ENCODE results near the gene ANKRD31. TPM values are rescaled to one million over a fixed set of nuclear protein-coding genes. Genes with fewer than 3 reads are reported as not detected.

Gene ANKRD31
- polyA plus RNA-seq, 1 experiment, result 0.06 TPM

GRCh38 chr5:75245023-75245422 is 8.3 kb upstream of the ANKRD31 start:
- Histone ChIP-seq H3K27ac (ENCODE audit: low read depth, low read length) (no peak overlapping the region), H3K4me3 (ENCODE audit: low read depth, low read length) (no peak overlapping the region), H3K9me3 (ENCODE audit: control insufficient read depth, insufficient read depth, low read length) (no peaks in the 10 kb centered on the region), H3K27me3 (ENCODE audit: control insufficient read depth, insufficient read depth, low read length) (peaks cover 2% of the 10 kb centered on the region)
- CTCF ChIA-PET, result interaction anchor here (1.0 kb wide), 1 partner anchor 9 kb away, joined by 4 read pairs; no protein-coding TSS in a partner anchor
- no peak for DNase-seq (ENCODE audit: low read depth, low spot score)
- no peak for TF ChIP-seq CTCF (IDR thresholded peaks at IDR 0.05; ENCODE audit: low read depth, low read length)
- POLR2A ChIA-PET, result no interaction called here

GRCh38 chr5:75243510-75243909 is 6.8 kb upstream of the ANKRD31 start:
- TF ChIP-seq CTCF (IDR thresholded peaks at IDR 0.05; ENCODE audit: low read depth, low read length), result no peak
- H3K27me3 ChIP-seq (ENCODE audit: control insufficient read depth, insufficient read depth, low read length), result peaks cover 2% of the 10 kb centered on the region
- POLR2A ChIA-PET, result no interaction called here
- no peaks in the 10 kb centered on the region for H3K9me3 ChIP-seq (ENCODE audit: control insufficient read depth, insufficient read depth, low read length)
- CTCF ChIA-PET, result interaction anchor here (0.5 kb wide), 1 partner anchor 138 kb away, joined by 3 read pairs; no protein-coding TSS in a partner anchor
- DNase-seq (ENCODE audit: low read depth, low spot score), result no peak
- no peak overlapping the region for H3K27ac ChIP-seq (ENCODE audit: low read depth, low read length)
- no peak overlapping the region for H3K4me3 ChIP-seq (ENCODE audit: low read depth, low read length)

GRCh38 chr5:75243100-75243499 is 6.4 kb upstream of the ANKRD31 start:
- peaks cover 2% of the 10 kb centered on the region for H3K27me3 ChIP-seq (ENCODE audit: control insufficient read depth, insufficient read depth, low read length)
- no peak overlapping the region for H3K4me3 ChIP-seq (ENCODE audit: low read depth, low read length)
- no peak for TF ChIP-seq CTCF (IDR thresholded peaks at IDR 0.05; ENCODE audit: low read depth, low read length)
- POLR2A ChIA-PET, result no interaction called here
- DNase-seq (ENCODE audit: low read depth, low spot score), result no peak
- H3K9me3 ChIP-seq (ENCODE audit: control insufficient read depth, insufficient read depth, low read length), result no peaks in the 10 kb centered on the region
- CTCF ChIA-PET, result no interaction called here
- H3K27ac ChIP-seq (ENCODE audit: low read depth, low read length), result no peak overlapping the region

GRCh38 chr5:75242067-75242466 is 5.4 kb upstream of the ANKRD31 start:
- Histone ChIP-seq H3K9me3 (ENCODE audit: control insufficient read depth, insufficient read depth, low read length) (no peaks in the 10 kb centered on the region), H3K27ac (ENCODE audit: low read depth, low read length) (no peak overlapping the region), H3K27me3 (ENCODE audit: control insufficient read depth, insufficient read depth, low read length) (peaks cover 2% of the 10 kb centered on the region), H3K4me3 (ENCODE audit: low read depth, low read length) (no peak overlapping the region)
- DNase-seq (ENCODE audit: low read depth, low spot score), result no peak
- CTCF ChIA-PET, result no interaction called here
- TF ChIP-seq CTCF (IDR thresholded peaks at IDR 0.05; ENCODE audit: low read depth, low read length), result no peak
- POLR2A ChIA-PET, result no interaction called here

- H3K9me3 ChIP-seq (ENCODE audit: control insufficient read depth, insufficient read depth, low read length), result no peaks in the 10 kb centered on the region
- TF ChIP-seq CTCF (IDR thresholded peaks at IDR 0.05; ENCODE audit: low read depth, low read length), result no peak
- no peak overlapping the region for H3K4me3 ChIP-seq (ENCODE audit: low read depth, low read length)
- no peak for DNase-seq (ENCODE audit: low read depth, low spot score)
- H3K27ac ChIP-seq (ENCODE audit: low read depth, low read length), result no peak overlapping the region
- ChIA-PET POLR2A (no interaction called here), CTCF (no interaction called here)
- no peaks in the 10 kb centered on the region for H3K27me3 ChIP-seq (ENCODE audit: control insufficient read depth, insufficient read depth, low read length)
Measured at GRCh38 chr5:75239681-75240080, 3.0 kb upstream of the ANKRD31 start.
